ENCODE measurements around the gene CCL13.

- TF ChIP-seq GATA2 (IDR thresholded peaks at IDR 0.05; ENCODE audit: low read depth, low read length) (no peak), GATA3 (IDR thresholded peaks at IDR 0.05; ENCODE audit: low read depth, low read length) (no peak)
Measured at GRCh38 chr17:34399725-34400124, 43.4 kb downstream of the CCL13 start.

Data from SH-SY5Y (cell line).